NCI-H2029 treated with DMSO at 0.1 percent for 48 hours (cell line): ENCODE measurements around the gene FLVCR1.

ENCODE experiments used
- DNase-seq: peaks from one replicate; lab custom pipeline; 2025; lab: John Stamatoyannopoulos, UW

Gene FLVCR1

GRCh38 chr1:212945463-212946160 lies 87.5 kb downstream of the FLVCR1 start:
- no peak for DNase-seq

- DNase-seq, result no peak
Measured at GRCh38 chr1:212946872-212947271, 88.8 kb downstream of the FLVCR1 start.
